ENCODE measurements around the gene CIT. TPM values are rescaled to one million over a fixed set of nuclear protein-coding genes. Genes with fewer than 3 reads are reported as not detected.

CIT gene
- total and polyA plus RNA-seq, 10 of the 15 experiments (the other 5 are each of a cell fraction or from before 2014, with no cell fraction given), result 1.0 to 38.2 (median 14.9) TPM

DNA sequence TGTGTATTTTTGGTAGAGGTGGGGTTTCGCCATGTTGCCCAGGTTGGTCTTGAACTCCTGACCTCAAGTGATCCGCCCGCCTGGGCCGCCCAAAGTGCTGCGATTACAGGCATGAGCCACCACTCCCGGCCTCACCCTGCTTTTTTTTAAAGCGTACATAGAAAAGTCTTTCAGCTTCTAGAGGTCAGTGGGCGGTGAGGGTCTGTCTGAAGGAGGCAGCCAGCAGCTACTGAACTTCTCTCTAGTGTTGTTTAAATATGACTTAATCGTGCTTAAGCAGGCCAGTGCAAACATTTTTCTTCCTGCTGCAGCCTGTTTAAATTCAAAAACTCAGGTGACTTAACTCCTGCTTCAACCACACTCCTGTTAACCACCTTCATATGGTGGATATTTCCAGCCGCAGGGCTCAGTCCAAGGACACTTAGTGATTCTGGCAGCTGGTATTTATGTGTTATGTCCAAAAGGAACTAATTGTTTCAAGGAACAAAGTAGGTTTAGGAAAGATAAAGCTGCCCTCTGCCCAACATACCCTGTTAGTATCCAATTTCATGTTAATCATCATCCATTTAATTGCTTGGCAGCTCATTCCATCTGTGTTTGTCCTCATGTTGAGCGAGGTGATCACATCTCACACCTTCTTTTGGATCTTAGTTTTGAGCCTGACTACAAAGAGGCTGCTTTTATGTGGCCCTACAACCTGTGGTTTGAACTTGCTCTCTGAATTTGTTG is 207.2 kb downstream of the CIT start:
- peak overlapping the region; percentile 47 for H3K9ac ChIP-seq (ENCODE audit: control insufficient read depth, insufficient read depth, low read length)
- CTCF ChIA-PET, result interaction anchor here (1.3 to 7.2 kb wide), 3 partner anchors 9 to 13 kb away, joined by 3 to 91 read pairs (median 4); no protein-coding TSS in a partner anchor

DNA sequence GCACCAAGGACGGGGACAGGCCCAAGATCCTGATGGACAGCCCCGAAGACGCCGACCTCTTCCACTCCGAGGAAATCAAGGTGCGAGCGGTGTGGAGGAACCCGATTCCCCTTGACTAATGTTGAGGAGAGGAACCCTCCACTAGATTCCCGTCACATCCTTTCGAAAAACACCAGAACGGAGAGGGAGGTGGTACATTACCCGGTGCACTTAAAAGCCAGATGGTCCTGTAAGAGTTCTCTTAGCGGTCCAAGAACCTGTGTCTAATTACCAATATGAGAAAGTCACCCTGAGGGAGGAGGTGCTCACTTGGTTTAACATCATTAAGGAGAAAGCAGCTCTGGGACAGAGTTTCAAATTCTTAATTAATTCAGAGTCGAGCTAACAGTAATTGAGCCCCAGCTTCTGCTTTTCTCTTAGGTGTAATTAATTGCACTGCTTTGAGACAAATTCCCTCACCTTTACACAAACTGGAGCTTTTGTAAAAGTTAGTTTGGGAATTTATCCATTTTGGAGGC is 208.7 kb downstream of the CIT start:
- H3K27ac ChIP-seq (ENCODE audit: control insufficient read depth, insufficient read depth), result peak overlapping the region; percentile 97
- peaks cover 2 to 10% of the 10 kb centered on the region in 2 experiments; a peak in 3 of 4 replicates for H3K36me3 ChIP-seq (ENCODE audit: control insufficient read depth in 2 of 2, insufficient read depth in 2 of 2, low read length in 1 of 2)
- in situ Hi-C loops (cut with MboI) (loop anchor here (25.0 kb wide), 1 partner anchor 1531 kb away; the partner anchor contains the start of gene PEBP1), intact Hi-C loops (cut with micrococcal nuclease; ENCODE audit: unreplicated experiment) (loop anchor here (5.0 kb wide), 3 partner anchors 226 to 319 kb away; partner anchors contain the start of gene BICDL1)
- SMC1A ChIA-PET (ENCODE audit: uncharacterized antibody, unreplicated experiment), result interaction anchor here (6.9 kb wide), 1 partner anchor 12 kb away, joined by 83 read pairs; no protein-coding TSS in a partner anchor
- under 1% methylated on average over 14 of the region's 14 CpGs for WGBS (ENCODE audit: insufficient coverage, insufficient replicate concordance, low lambda C conversion rate, missing lambda C conversion rate)
- no TSS peak for BruUV-seq (replicated peaks)
- H2AFZ ChIP-seq (ENCODE audit: control insufficient read depth, low read depth, low read length), result peak overlapping the region; percentile 85
- RAD21 ChIA-PET (ENCODE audit: unreplicated experiment), result interaction anchor here (1.0 to 4.3 kb wide), 6 partner anchors 13 to 454 kb away, joined by 3 to 41 read pairs (median 5); partner anchors contain the start of gene BICDL1
- ATAC-seq, result no peak
- no peak for TF ChIP-seq STAT1 (conservative IDR thresholded peaks at IDR 0.05)
- TF ChIP-seq, protein P1, sequence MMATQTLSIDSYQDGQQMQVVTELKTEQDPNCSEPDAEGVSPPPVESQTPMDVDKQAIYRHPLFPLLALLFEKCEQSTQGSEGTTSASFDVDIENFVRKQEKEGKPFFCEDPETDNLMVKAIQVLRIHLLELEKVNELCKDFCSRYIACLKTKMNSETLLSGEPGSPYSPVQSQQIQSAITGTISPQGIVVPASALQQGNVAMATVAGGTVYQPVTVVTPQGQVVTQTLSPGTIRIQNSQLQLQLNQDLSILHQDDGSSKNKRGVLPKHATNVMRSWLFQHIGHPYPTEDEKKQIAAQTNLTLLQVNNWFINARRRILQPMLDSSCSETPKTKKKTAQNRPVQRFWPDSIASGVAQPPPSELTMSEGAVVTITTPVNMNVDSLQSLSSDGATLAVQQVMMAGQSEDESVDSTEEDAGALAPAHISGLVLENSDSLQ (IDR thresholded peaks at IDR 0.05), result peak; percentile 46; the same call in 1 of the 2 replicates
- TF ChIP-seq POLR2AphosphoS2 (IDR thresholded peaks at IDR 0.05; ENCODE audit: low read depth, low read length), result no peak
- no peak for TF ChIP-seq FOXK2 (IDR thresholded peaks at IDR 0.05)
- POLR2A ChIA-PET, result interaction anchor here (0.5 to 5.4 kb wide), 6 partner anchors 9 to 113 kb away, joined by 3 to 54 read pairs (median 3); no protein-coding TSS in a partner anchor
- CTCF ChIA-PET, result interaction anchor here (0.9 to 7.2 kb wide), 8 partner anchors 9 to 60 kb away, joined by 3 to 91 read pairs (median 6); no protein-coding TSS in a partner anchor
- H3K9me3 ChIP-seq (replicated peaks; ENCODE audit: control insufficient read depth, insufficient read depth, low read length), result no peaks in the 10 kb centered on the region
- peak overlapping the region; percentile 99 for H3K9ac ChIP-seq (ENCODE audit: control insufficient read depth, insufficient read depth, low read length)
- H3K4me1 ChIP-seq (ENCODE audit: control insufficient read depth, insufficient read depth, low read length), result peaks cover 23% of the 10 kb centered on the region
- H4K20me1 ChIP-seq (ENCODE audit: control insufficient read depth, insufficient read depth), result no peaks in the 10 kb centered on the region
- FAIRE-seq, result no peak
- DNase-seq (ENCODE audit: low read depth, low spot score), result no peak
- no peaks in the 10 kb centered on the region for H3K27me3 ChIP-seq (replicated peaks in 1 of 2; ENCODE audit: control insufficient read depth in 2 of 2, insufficient read depth in 2 of 2, low read length in 1 of 2)
- peaks cover 40% of the 10 kb centered on the region for H3K79me2 ChIP-seq (ENCODE audit: control insufficient read depth, insufficient read depth, low read length)
- peak overlapping the region; percentile 98 for H3K4me3 ChIP-seq
- peak overlapping the region; percentile 77 for H3K4me2 ChIP-seq (ENCODE audit: control insufficient read depth, insufficient read depth)

More for the DNA sequence above, 207.2 kb downstream of the CIT start:
- peak overlapping the region; percentile 53 for H3K4me2 ChIP-seq (ENCODE audit: control insufficient read depth, insufficient read depth)
- no peaks in the 10 kb centered on the region for H4K20me1 ChIP-seq (ENCODE audit: control insufficient read depth, insufficient read depth)
- no peak for ATAC-seq
- TF ChIP-seq, protein P2, sequence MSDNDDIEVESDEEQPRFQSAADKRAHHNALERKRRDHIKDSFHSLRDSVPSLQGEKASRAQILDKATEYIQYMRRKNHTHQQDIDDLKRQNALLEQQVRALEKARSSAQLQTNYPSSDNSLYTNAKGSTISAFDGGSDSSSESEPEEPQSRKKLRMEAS (IDR thresholded peaks at IDR 0.05; ENCODE audit: low read depth, low read length), result no peak
- TF ChIP-seq RUNX3 (IDR thresholded peaks at IDR 0.05; ENCODE audit: low read length), result peak; percentile 45; the same call in 1 of the 2 replicates
- DNase-seq (ENCODE audit: low read depth, low spot score), result no peak
- peaks cover 24% of the 10 kb centered on the region for H3K4me1 ChIP-seq (ENCODE audit: control insufficient read depth, insufficient read depth, low read length)
- peaks cover 40% of the 10 kb centered on the region for H3K79me2 ChIP-seq (ENCODE audit: control insufficient read depth, insufficient read depth, low read length)
- no peaks in the 10 kb centered on the region for H3K27me3 ChIP-seq (replicated peaks in 1 of 2; ENCODE audit: control insufficient read depth in 2 of 2, insufficient read depth in 2 of 2, low read length in 1 of 2)
- H3K36me3 ChIP-seq (ENCODE audit: control insufficient read depth in 2 of 2, insufficient read depth in 2 of 2, low read length in 1 of 2), result peaks cover 10 to 21% of the 10 kb centered on the region in 2 experiments
- ChIA-PET RAD21 (ENCODE audit: unreplicated experiment) (interaction anchor here (1.2 to 4.3 kb wide), 4 partner anchors 12 to 453 kb away, joined by 3 to 41 read pairs (median 5); partner anchors contain the start of gene BICDL1), SMC1A (ENCODE audit: uncharacterized antibody, unreplicated experiment) (interaction anchor here (1.6 to 6.9 kb wide), 2 partner anchors 11 to 59 kb away, joined by 5 to 83 read pairs; no protein-coding TSS in a partner anchor), POLR2A (interaction anchor here (0.6 to 5.4 kb wide), 4 partner anchors 7 to 112 kb away, joined by 3 to 54 read pairs (median 4); no protein-coding TSS in a partner anchor)
- peak overlapping the region; percentile 66 for H3K4me3 ChIP-seq
- FAIRE-seq, result no peak
- H3K9me3 ChIP-seq (replicated peaks; ENCODE audit: control insufficient read depth, insufficient read depth, low read length), result no peaks in the 10 kb centered on the region
- H2AFZ ChIP-seq (ENCODE audit: control insufficient read depth, low read depth, low read length), result no peak overlapping the region
- H3K27ac ChIP-seq (ENCODE audit: control insufficient read depth, insufficient read depth), result peak overlapping the region; percentile 28; the same call in 1 of the 2 replicates
- TSS peak; percentile 28 for BruUV-seq (replicated peaks)
- in situ Hi-C loops (cut with MboI), result loop anchor here (25.0 kb wide), 1 partner anchor 1533 kb away; the partner anchor contains the start of gene PEBP1
- 23% methylated on average over 11 of the region's 11 CpGs for WGBS (ENCODE audit: insufficient coverage, insufficient replicate concordance, low lambda C conversion rate, missing lambda C conversion rate)
- intact Hi-C loops (cut with micrococcal nuclease; ENCODE audit: unreplicated experiment), result loop anchor here (5.0 kb wide), 3 partner anchors 228 to 317 kb away; partner anchors contain the start of gene BICDL1
